ENCODE results near the gene MRPL52. TPM values are rescaled to one million over a fixed set of nuclear protein-coding genes. Genes with fewer than 3 reads are reported as not detected.

MRPL52 gene
- polyA plus RNA-seq, 2 of the 4 experiments (the other 2 are of a cell fraction): 116 to 172 TPM

DNA sequence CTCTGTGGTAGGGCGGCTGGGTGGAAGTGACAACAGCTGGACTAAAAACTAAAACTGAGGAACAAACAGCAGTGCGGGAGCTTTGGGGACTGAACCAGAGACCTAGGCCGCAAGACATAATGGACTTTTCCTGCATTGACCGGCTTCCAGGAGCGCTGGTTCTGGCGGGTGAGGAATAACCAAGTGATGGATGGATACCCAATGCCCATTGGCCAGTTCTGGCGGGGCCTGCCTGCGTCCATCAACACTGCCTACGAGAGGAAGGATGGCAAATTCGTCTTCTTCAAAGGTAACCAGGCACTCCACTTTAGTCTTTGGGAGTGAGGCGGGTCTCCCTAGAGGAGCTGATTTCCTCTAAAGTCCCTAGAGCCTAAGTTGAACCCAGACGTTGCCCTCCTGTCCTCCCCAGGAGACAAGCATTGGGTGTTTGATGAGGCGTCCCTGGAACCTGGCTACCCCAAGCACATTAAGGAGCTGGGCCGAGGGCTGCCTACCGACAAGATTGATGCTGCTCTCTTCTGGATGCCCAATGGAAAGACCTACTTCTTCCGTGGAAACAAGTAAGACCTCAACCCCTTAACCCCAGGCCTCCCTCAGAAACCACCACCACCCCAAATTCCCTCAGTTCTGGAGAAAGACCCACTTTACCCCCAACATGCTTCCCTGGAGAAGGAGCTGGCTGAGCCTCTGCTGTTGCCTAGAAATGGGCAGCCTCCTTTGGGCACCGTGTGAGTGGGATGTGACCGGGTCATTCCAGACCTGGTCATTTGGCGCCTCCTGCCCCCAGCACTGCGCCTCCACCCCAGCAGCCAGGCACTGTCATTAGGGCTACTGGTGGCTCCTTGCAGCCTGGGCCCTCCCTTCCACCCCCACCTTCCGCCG, 14.8 kb downstream of the MRPL52 start:
- Histone ChIP-seq H3K9me3 (no peaks in the 10 kb centered on the region), H3K4me1 (no peaks in the 10 kb centered on the region), H3K4me2 (no peak overlapping the region), H3K4me3 (no peak overlapping the region), H3K27ac (no peak overlapping the region)
- CTCF ChIA-PET: interaction anchor here (0.6 to 14.1 kb wide), 8 partner anchors 8 to 288 kb away, joined by 3 to 195 read pairs (median 6); partner anchors contain the start of gene MRPL52
- no peak for ATAC-seq
- WGBS (ENCODE audit: missing lambda C conversion rate): 91% methylated on average over 18 of the region's 22 CpGs
- POLR2A ChIA-PET: interaction anchor here (0.6 kb wide), 1 partner anchor 54 kb away, joined by 3 read pairs; no protein-coding TSS in a partner anchor
- no peak for FAIRE-seq
- no peak for DNase-seq (ENCODE audit: low read depth in 1 of 2, low spot score in 1 of 2)
- TF ChIP-seq KDM5A (IDR thresholded peaks at IDR 0.05) (no peak), RARB (CRISPR knock-in tag; IDR thresholded peaks at IDR 0.05) (no peak), HMGXB4 (CRISPR knock-in tag; IDR thresholded peaks at IDR 0.05; ENCODE audit: borderline replicate concordance) (no peak), RCOR1 (IDR thresholded peaks at IDR 0.05; ENCODE audit: low read depth, low read length) (no peak), CHD2 (IDR thresholded peaks at IDR 0.05; ENCODE audit: low read length, partially characterized antibody) (no peak), ZFP36 (IDR thresholded peaks at IDR 0.05; ENCODE audit: borderline replicate concordance, partially characterized antibody) (no peak), JUNB (IDR thresholded peaks at IDR 0.05) (no peak), KDM1A (IDR thresholded peaks at IDR 0.05; ENCODE audit: low read depth) (no peak), CEBPB (IDR thresholded peaks at IDR 0.05) (no peak), ZNF302 (CRISPR knock-in tag; IDR thresholded peaks at IDR 0.05) (no peak), MAX (IDR thresholded peaks at IDR 0.05) (no peak), TP53 (CRISPR knock-in tag; IDR thresholded peaks at IDR 0.05) (no peak)
- TF ChIP-seq, protein P1, sequence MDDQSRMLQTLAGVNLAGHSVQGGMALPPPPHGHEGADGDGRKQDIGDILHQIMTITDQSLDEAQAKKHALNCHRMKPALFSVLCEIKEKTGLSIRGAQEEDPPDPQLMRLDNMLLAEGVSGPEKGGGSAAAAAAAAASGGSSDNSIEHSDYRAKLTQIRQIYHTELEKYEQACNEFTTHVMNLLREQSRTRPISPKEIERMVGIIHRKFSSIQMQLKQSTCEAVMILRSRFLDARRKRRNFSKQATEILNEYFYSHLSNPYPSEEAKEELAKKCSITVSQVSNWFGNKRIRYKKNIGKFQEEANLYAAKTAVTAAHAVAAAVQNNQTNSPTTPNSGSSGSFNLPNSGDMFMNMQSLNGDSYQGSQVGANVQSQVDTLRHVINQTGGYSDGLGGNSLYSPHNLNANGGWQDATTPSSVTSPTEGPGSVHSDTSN (IDR thresholded peaks at IDR 0.05): no peak

DNA sequence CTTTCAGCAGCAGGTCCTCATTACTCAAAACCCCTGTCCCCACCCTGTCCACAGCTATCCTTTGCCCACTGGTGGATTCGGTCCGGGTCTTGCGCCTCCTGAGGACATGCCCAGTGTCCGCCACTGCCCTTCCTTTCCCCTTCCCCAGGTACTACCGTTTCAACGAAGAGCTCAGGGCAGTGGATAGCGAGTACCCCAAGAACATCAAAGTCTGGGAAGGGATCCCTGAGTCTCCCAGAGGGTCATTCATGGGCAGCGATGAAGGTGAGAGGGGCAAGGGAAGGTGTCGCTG, 15.4 kb downstream of the MRPL52 start:
- Histone ChIP-seq H3K4me2 (no peak overlapping the region), H3K9me3 (no peaks in the 10 kb centered on the region), H3K4me3 (no peak overlapping the region), H3K27ac (no peak overlapping the region), H3K4me1 (no peaks in the 10 kb centered on the region)
- ATAC-seq: no peak
- 81% methylated on average over 9 of the region's 9 CpGs for WGBS (ENCODE audit: missing lambda C conversion rate)
- DNase-seq (ENCODE audit: low read depth in 1 of 2, low spot score in 1 of 2): no peak
- FAIRE-seq: no peak
- TF ChIP-seq, protein P2, sequence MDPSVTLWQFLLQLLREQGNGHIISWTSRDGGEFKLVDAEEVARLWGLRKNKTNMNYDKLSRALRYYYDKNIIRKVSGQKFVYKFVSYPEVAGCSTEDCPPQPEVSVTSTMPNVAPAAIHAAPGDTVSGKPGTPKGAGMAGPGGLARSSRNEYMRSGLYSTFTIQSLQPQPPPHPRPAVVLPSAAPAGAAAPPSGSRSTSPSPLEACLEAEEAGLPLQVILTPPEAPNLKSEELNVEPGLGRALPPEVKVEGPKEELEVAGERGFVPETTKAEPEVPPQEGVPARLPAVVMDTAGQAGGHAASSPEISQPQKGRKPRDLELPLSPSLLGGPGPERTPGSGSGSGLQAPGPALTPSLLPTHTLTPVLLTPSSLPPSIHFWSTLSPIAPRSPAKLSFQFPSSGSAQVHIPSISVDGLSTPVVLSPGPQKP (IDR thresholded peaks at IDR 0.05; ENCODE audit: low read depth, low read length): no peak
- TF ChIP-seq FOXS1 (CRISPR knock-in tag; IDR thresholded peaks at IDR 0.05) (no peak), EP300 (IDR thresholded peaks at IDR 0.05) (no peak), MAZ (IDR thresholded peaks at IDR 0.05; ENCODE audit: borderline replicate concordance, low read depth, low read length) (no peak), HEYL (CRISPR knock-in tag; IDR thresholded peaks at IDR 0.05) (no peak), MAX (IDR thresholded peaks at IDR 0.05) (no peak), MAFK (IDR thresholded peaks at IDR 0.05; ENCODE audit: partially characterized antibody) (no peak)
- POLR2A ChIA-PET: interaction anchor here (0.6 kb wide), 1 partner anchor 55 kb away, joined by 3 read pairs; no protein-coding TSS in a partner anchor
- CTCF ChIA-PET: interaction anchor here (0.7 to 14.1 kb wide), 7 partner anchors 7 to 419 kb away, joined by 3 to 195 read pairs (median 8); partner anchors contain the start of gene MRPL52

All from A549 (cell line).